Activated CD4-positive, alpha-beta T cell treated with anti-CD3 and anti-CD28 coated beads, Interleukin-2, amount 50 U/mL, for 24 hours (primary cell): ENCODE results near the gene EYS.
"Not testable (repeated sequence)": the region's sequence is repeated elsewhere in the genome, so short reads cannot be mapped to it uniquely, and the experiment has no call there.

Source experiments
- DNase-seq, 2 donors: peaks; one replicate each; pipeline ENCODE4 v3.0.0-alpha.2; 2020; ENCODE audit warnings: low read depth in 1 of 2, low spot score in 1 of 2

Gene EYS

GRCh38 chr6:64258302-64258701, 1448.7 kb downstream of the EYS start:
- no peak for DNase-seq

- DNase-seq = no peak
These were observed 1449.4 kb downstream of the EYS start for GRCh38 chr6:64257586-64257985.

GRCh38 chr6:64256483-64256882, 1450.5 kb downstream of the EYS start:
- DNase-seq = no peak

- DNase-seq = no peak
These were observed 1452.0 kb downstream of the EYS start for GRCh38 chr6:64255000-64255399.

GRCh38 chr6:64254558-64254957, 1452.5 kb downstream of the EYS start:
- DNase-seq = no peak

GRCh38 chr6:64252256-64252655, 1454.8 kb downstream of the EYS start:
- no peak for DNase-seq

GRCh38 chr6:64250126-64250525, 1456.9 kb downstream of the EYS start:
- no peak for DNase-seq

- DNase-seq = no peak
These were observed 1457.9 kb downstream of the EYS start for GRCh38 chr6:64249115-64249514.

- DNase-seq = no peak
These were observed 1463.4 kb downstream of the EYS start for GRCh38 chr6:64243618-64244017.

GRCh38 chr6:64238908-64239307, 1468.1 kb downstream of the EYS start:
- not testable (repeated sequence) for DNase-seq

GRCh38 chr6:64238071-64238470, 1469.0 kb downstream of the EYS start:
- no peak for DNase-seq

GRCh38 chr6:64233746-64234145, 1473.3 kb downstream of the EYS start:
- no peak for DNase-seq

GRCh38 chr6:64231928-64232327, 1475.1 kb downstream of the EYS start:
- DNase-seq = no peak

- no peak for DNase-seq
These were observed 1476.5 kb downstream of the EYS start for GRCh38 chr6:64230530-64230929.

- no peak for DNase-seq
These were observed 1479.2 kb downstream of the EYS start for GRCh38 chr6:64227863-64228262.

GRCh38 chr6:64225503-64225902, 1481.5 kb downstream of the EYS start:
- DNase-seq = no peak

- no peak for DNase-seq
These were observed 1482.2 kb downstream of the EYS start for GRCh38 chr6:64224819-64225218.

- no peak for DNase-seq
These were observed 1485.2 kb downstream of the EYS start for GRCh38 chr6:64221776-64222175.

- DNase-seq = no peak
These were observed 1486.2 kb downstream of the EYS start for GRCh38 chr6:64220801-64221200.

GRCh38 chr6:64217721-64218620, 1489.1 kb downstream of the EYS start:
- no peak for DNase-seq

GRCh38 chr6:64214373-64214772, 1492.7 kb downstream of the EYS start:
- no peak for DNase-seq

- DNase-seq = no peak
These were observed 1493.3 kb downstream of the EYS start for GRCh38 chr6:64213697-64214096.

GRCh38 chr6:64197246-64197645, 1509.8 kb downstream of the EYS start:
- DNase-seq = no peak
